CD4-positive, alpha-beta T cell treated with Interleukin-6 at 100 ng/mL for 8 hours (primary cell): Measurements from ENCODE around the gene GRM7.

ENCODE experiments used
- DNase-seq: peaks from one replicate; pipeline ENCODE4 v3.0.0-alpha.2; 2020; ENCODE audit warnings: mixed read lengths, low spot score

Gene GRM7

GRCh38 chr3:7400360-7400759, 539.4 kb downstream of the GRM7 start:
- no peak for DNase-seq

- DNase-seq = no peak
Measured at GRCh38 chr3:7401418-7401817, 540.5 kb downstream of the GRM7 start.

GRCh38 chr3:7407107-7407506, 546.2 kb downstream of the GRM7 start:
- DNase-seq = no peak

GRCh38 chr3:7410782-7411181, 549.9 kb downstream of the GRM7 start:
- DNase-seq = no peak

GRCh38 chr3:7421065-7421464, 560.1 kb downstream of the GRM7 start:
- DNase-seq = no peak

- no peak for DNase-seq
Measured at GRCh38 chr3:7423036-7423435, 562.1 kb downstream of the GRM7 start.

GRCh38 chr3:7423995-7424394, 563.1 kb downstream of the GRM7 start:
- DNase-seq = no peak

- no peak for DNase-seq
Measured at GRCh38 chr3:7428206-7428718, 567.3 kb downstream of the GRM7 start.

GRCh38 chr3:7432610-7433009, 571.7 kb downstream of the GRM7 start:
- DNase-seq = no peak

GRCh38 chr3:7433073-7433472, 572.2 kb downstream of the GRM7 start:
- DNase-seq = no peak

GRCh38 chr3:7436542-7436941, 575.6 kb downstream of the GRM7 start:
- no peak for DNase-seq

- no peak for DNase-seq
Measured at GRCh38 chr3:7437231-7437630, 576.3 kb downstream of the GRM7 start.

GRCh38 chr3:7439101-7439680, 578.3 kb downstream of the GRM7 start:
- no peak for DNase-seq

- DNase-seq = no peak
Measured at GRCh38 chr3:7444886-7445285, 584.0 kb downstream of the GRM7 start.

GRCh38 chr3:7445331-7445730, 584.4 kb downstream of the GRM7 start:
- no peak for DNase-seq

GRCh38 chr3:7447197-7447769, 586.4 kb downstream of the GRM7 start:
- DNase-seq = no peak

GRCh38 chr3:7456386-7456785, 595.5 kb downstream of the GRM7 start:
- no peak for DNase-seq

- no peak for DNase-seq
Measured at GRCh38 chr3:7461202-7461825, 600.4 kb downstream of the GRM7 start.

- DNase-seq = no peak
Measured at GRCh38 chr3:7469866-7470265, 609.0 kb downstream of the GRM7 start.

GRCh38 chr3:7484636-7485035, 623.7 kb downstream of the GRM7 start:
- DNase-seq = no peak

GRCh38 chr3:7487763-7488162, 626.8 kb downstream of the GRM7 start:
- no peak for DNase-seq

GRCh38 chr3:7489417-7489816, 628.5 kb downstream of the GRM7 start:
- DNase-seq = no peak

- no peak for DNase-seq
Measured at GRCh38 chr3:7498715-7499114, 637.8 kb downstream of the GRM7 start.

- DNase-seq = no peak
Measured at GRCh38 chr3:7503431-7503830, 642.5 kb downstream of the GRM7 start.
